ENCODE measurements around the gene TMEM232.

The TMEM232 gene

DNA sequence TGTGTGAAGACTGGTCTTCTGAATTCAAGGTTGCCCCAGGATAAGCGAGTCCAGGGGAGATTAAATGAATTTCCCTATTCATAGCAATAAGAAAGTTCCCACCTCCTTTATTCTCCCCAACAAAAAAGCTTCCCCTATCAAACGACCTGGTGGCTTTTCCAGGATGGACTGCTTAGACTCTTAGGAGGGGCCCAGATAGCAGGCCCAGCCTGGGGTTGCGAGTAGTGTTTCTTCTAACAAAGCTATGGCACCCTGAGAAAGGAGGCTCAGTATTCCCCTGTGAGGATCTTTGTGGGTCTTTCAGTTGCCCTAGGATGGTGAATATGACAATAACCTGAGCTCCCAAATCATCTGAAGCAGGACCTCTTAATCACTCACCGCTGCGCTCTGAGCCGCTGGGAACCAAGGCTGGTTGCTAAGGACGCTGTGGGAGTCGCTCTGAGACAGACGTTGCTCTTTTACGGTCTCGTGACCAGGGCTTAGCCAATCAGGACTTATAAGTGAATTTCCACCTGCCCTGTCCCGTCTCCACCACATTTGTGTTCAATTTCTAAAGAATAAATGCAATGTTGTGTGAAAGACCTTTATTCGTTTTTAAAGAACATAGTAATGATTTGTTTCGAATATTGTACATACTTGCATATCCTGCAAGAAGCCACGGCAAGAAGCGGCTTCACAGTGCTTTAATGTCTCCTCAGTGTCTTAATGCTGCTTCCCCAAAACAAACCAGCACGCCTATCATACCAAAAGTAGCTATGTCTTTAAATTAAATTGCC lies at the start of gene TMEM232:
TSS of gene TMEM232 (minus strand) at position 423 of the 776 bp plus-strand sequence. CDS start 59,319 bp downstream, outside the sequence.
- in situ Hi-C loops (cut with MboI; ENCODE audit: low sequenced_read_pairs, unreplicated experiment): no loop called here
- TF ChIP-seq, protein P1, sequence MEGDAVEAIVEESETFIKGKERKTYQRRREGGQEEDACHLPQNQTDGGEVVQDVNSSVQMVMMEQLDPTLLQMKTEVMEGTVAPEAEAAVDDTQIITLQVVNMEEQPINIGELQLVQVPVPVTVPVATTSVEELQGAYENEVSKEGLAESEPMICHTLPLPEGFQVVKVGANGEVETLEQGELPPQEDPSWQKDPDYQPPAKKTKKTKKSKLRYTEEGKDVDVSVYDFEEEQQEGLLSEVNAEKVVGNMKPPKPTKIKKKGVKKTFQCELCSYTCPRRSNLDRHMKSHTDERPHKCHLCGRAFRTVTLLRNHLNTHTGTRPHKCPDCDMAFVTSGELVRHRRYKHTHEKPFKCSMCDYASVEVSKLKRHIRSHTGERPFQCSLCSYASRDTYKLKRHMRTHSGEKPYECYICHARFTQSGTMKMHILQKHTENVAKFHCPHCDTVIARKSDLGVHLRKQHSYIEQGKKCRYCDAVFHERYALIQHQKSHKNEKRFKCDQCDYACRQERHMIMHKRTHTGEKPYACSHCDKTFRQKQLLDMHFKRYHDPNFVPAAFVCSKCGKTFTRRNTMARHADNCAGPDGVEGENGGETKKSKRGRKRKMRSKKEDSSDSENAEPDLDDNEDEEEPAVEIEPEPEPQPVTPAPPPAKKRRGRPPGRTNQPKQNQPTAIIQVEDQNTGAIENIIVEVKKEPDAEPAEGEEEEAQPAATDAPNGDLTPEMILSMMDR (IDR thresholded peaks at IDR 0.05; ENCODE audit: borderline replicate concordance, control extremely low read depth, extremely low read depth, insufficient read depth, missing control alignments): no peak
- DNase-seq (ENCODE audit: low spot score): peak; percentile 24

GRCh38 chr5:110770286-110770685 lies 43.8 kb upstream of the TMEM232 start:
- in situ Hi-C loops (cut with MboI; ENCODE audit: low sequenced_read_pairs, unreplicated experiment): loop anchor here (25.0 kb wide), 4 partner anchors 292 to 1367 kb away; partner anchors contain the start of gene TSLP
- TF ChIP-seq, protein P1 (IDR thresholded peaks at IDR 0.05; ENCODE audit: borderline replicate concordance, control extremely low read depth, extremely low read depth, insufficient read depth, missing control alignments): no peak
- DNase-seq (ENCODE audit: low spot score): no peak

DNA sequence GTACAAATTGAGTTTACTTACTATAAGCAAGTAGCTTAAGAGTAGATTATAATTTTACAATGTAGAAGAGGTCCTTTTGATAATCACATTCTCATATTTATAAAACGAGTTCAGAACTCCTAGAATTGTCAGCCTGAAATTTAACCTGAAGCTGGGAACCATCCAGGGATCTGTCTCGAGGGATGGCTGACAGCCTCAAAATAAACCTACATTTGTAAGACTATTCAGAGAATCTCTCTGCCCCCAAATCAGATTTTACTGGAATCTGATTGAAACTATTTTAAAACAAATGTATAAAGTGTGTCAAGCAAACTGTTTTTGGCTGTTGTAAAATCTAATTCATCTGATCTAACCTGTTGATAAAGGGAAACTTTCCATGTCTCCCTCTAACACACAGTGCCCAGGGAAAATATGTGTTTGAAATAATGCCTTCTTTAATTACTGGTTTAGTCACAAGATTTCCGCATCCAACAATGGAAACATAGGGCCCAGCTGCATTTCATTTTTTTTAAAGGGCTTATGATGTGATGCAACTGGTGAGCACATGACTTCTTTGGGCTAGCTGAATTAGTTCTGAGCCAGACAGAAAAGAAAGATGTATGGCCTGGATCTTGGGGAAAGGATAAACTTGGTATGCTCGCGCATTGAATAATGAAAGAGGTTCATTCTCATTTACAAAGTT lies 42.7 kb upstream of the TMEM232 start:
- in situ Hi-C loops (cut with MboI; ENCODE audit: low sequenced_read_pairs, unreplicated experiment): loop anchor here (25.0 kb wide), 4 partner anchors 293 to 1368 kb away; partner anchors contain the start of gene TSLP
- TF ChIP-seq, protein P1 (IDR thresholded peaks at IDR 0.05; ENCODE audit: borderline replicate concordance, control extremely low read depth, extremely low read depth, insufficient read depth, missing control alignments): no peak
- DNase-seq (ENCODE audit: low spot score): no peak

- in situ Hi-C loops (cut with MboI; ENCODE audit: low sequenced_read_pairs, unreplicated experiment): loop anchor here (25.0 kb wide), 4 partner anchors 294 to 1369 kb away; partner anchors contain the start of gene TSLP
- DNase-seq (ENCODE audit: low spot score): no peak
- TF ChIP-seq, protein P1 (IDR thresholded peaks at IDR 0.05; ENCODE audit: borderline replicate concordance, control extremely low read depth, extremely low read depth, insufficient read depth, missing control alignments): no peak
Observed at GRCh38 chr5:110768138-110768860, 41.8 kb upstream of the TMEM232 start.

- no peak for DNase-seq (ENCODE audit: low spot score)
- in situ Hi-C loops (cut with MboI; ENCODE audit: low sequenced_read_pairs, unreplicated experiment): loop anchor here (25.0 kb wide), 4 partner anchors 302 to 1377 kb away; partner anchors contain the start of gene TSLP
- TF ChIP-seq, protein P1 (IDR thresholded peaks at IDR 0.05; ENCODE audit: borderline replicate concordance, control extremely low read depth, extremely low read depth, insufficient read depth, missing control alignments): no peak
Observed at GRCh38 chr5:110760158-110760557, 33.7 kb upstream of the TMEM232 start.

All from GM13976 (cell line).